Stimulated activated naive B cell treated with anti-CD40 and anti-IgM and Interleukin-4, amounts not matched to agents 10 μg/mL and 1 μg/mL and 100 μg/mL, for 72 hours (primary cell): Measurements from ENCODE around the gene ETNK2.
A peak's percentile ranks its signal among the peaks of the same experiment; 100 is the strongest.

Experiments used
- ATAC-seq, 2 donors: fragments of 150-1000 bp; cut with Tn5 transposase; replicated peaks; 2 replicates each; pipeline ENCODE4 v1.10.0; 2021; ENCODE audit warnings: moderate library complexity in 1 of 2
- DNase-seq: peaks from one replicate; pipeline ENCODE4 v3.0.0; 2021
- H3K27ac Mint-ChIP-seq: one replicate; pipeline ENCODE4 v1.8.0; 2022; ENCODE audit warnings: mild to moderate bottlenecking, mixed read lengths
- H3K27me3 Mint-ChIP-seq, 2 donors: one replicate each; pipeline ENCODE4 v1.8.0; 2022; ENCODE audit warnings: mixed read lengths in 2 of 2
- H3K36me3 Mint-ChIP-seq, 2 donors: one replicate each; pipeline ENCODE4 v1.8.0; 2022; ENCODE audit warnings: mixed read lengths in 2 of 2, mild to moderate bottlenecking in 1 of 2
- H3K4me1 Mint-ChIP-seq, 2 donors: one replicate each; pipeline ENCODE4 v1.8.0; 2022; ENCODE audit warnings: mixed read lengths in 2 of 2, mild to moderate bottlenecking in 1 of 2
- H3K4me3 Mint-ChIP-seq, 2 donors: one replicate each; pipeline ENCODE4 v1.8.0; 2022; ENCODE audit warnings: mild to moderate bottlenecking in 2 of 2, mixed read lengths in 2 of 2, moderate library complexity in 1 of 2
- H3K9me3 Mint-ChIP-seq, 2 donors: one replicate each; pipeline ENCODE4 v1.8.0; 2022; ENCODE audit warnings: mixed read lengths in 2 of 2, mild to moderate bottlenecking in 1 of 2

ETNK2 gene

GRCh38 chr1:204147406-204148383, 4.1 kb downstream of the ETNK2 start:
- Mint-ChIP-seq H3K36me3 (peaks cover 0 to 1% of the 10 kb centered on the region in 2 donors), H3K9me3 (no peaks in the 10 kb centered on the region), H3K27me3 (peaks cover 22 to 39% of the 10 kb centered on the region in 2 donors), H3K4me3 (no peak overlapping the region), H3K4me1 (peaks cover 9 to 24% of the 10 kb centered on the region in 2 donors), H3K27ac (peak overlapping the region; percentile 11)
- ATAC-seq (no peak), DNase-seq (no peak)

- Mint-ChIP-seq H3K27me3 (peaks cover 17 to 32% of the 10 kb centered on the region in 2 donors), H3K36me3 (peaks cover 0 to 1% of the 10 kb centered on the region in 2 donors), H3K4me3 (no peak overlapping the region), H3K27ac (no peak overlapping the region), H3K4me1 (peaks cover 6 to 17% of the 10 kb centered on the region in 2 donors), H3K9me3 (no peaks in the 10 kb centered on the region)
- ATAC-seq (no peak), DNase-seq (no peak)
Measured at GRCh38 chr1:204146965-204147364, 4.9 kb downstream of the ETNK2 start.

- Mint-ChIP-seq H3K36me3 (peaks cover 0 to 1% of the 10 kb centered on the region in 2 donors), H3K27ac (no peak overlapping the region), H3K4me3 (no peak overlapping the region), H3K27me3 (peaks cover 17 to 35% of the 10 kb centered on the region in 2 donors), H3K9me3 (no peaks in the 10 kb centered on the region), H3K4me1 (peaks cover 6 to 17% of the 10 kb centered on the region in 2 donors)
- DNase-seq = no peak
- no peak for ATAC-seq
Measured at GRCh38 chr1:204146309-204146708, 5.5 kb downstream of the ETNK2 start.

DNA sequence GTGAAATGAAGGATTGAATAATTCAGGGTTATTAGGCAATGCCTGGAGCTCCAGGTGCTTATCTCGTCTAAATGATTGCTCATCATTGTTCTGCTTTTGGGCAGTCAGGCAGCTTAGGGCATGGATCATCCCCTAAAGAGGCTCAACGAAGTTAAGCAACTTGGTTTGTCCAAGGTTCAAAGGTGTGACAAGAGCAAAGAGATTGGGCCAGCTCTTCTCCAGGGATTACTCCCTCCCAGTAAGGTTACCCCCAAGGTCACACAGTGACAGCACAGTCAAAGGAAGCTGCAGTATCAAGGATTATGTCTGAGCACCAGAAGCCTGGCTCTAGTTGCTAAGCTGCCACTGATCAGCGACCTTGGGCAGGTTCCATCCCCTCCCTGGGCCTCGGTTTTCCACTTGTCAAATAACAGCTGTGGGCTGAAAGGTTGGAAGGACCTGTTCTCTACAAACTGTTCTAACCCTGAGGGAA, 6.8 kb downstream of the ETNK2 start:
- H3K4me3 Mint-ChIP-seq = no peak overlapping the region
- H3K27me3 Mint-ChIP-seq = peaks cover 11 to 30% of the 10 kb centered on the region in 2 donors
- H3K27ac Mint-ChIP-seq = no peak overlapping the region
- H3K9me3 Mint-ChIP-seq = no peaks in the 10 kb centered on the region
- peaks cover 6 to 12% of the 10 kb centered on the region in 2 donors for H3K4me1 Mint-ChIP-seq
- ATAC-seq = no peak
- DNase-seq = no peak
- peaks cover 1 to 3% of the 10 kb centered on the region in 2 donors for H3K36me3 Mint-ChIP-seq

DNA sequence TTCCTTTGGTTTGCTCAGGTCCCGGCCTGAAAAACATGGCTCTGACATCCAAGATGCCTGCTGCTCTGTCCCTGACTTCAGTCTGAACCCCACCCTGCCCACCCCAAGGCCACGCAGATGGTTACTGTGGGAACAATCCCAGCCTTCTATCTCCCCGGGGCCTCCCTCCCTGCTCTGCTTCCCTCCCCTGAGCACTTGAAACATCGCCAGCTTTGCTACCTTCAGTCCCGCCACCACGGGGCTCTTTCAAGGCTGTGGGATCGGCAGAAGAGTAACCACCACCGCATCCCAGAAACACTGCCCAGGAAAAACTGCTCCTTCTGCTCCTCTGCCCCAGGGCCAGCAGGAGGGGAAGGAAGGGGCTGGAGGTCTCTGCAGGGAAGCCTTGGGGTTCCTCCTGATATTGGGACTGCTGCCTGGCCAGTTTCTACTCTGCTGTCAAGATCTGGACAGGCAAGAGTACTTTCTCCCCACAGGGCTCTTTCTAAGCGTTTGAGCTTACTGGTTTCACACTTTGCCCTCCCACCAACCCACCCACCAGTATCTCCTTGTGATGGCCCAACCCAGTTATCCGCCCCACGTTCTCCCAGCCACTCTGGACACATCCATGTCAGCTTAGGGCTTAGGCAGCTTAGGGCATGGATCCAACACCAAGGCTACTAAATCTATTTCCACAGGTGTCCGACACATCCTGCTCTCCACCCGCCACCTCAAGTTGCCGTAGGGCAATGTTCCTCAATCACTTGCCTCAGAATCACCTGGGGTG, 8.4 kb downstream of the ETNK2 start:
- no peak for DNase-seq
- no peak for ATAC-seq
- no peak overlapping the region for H3K4me3 Mint-ChIP-seq
- H3K4me1 Mint-ChIP-seq = peaks cover under 1 to 8% of the 10 kb centered on the region in 2 donors
- H3K9me3 Mint-ChIP-seq = no peaks in the 10 kb centered on the region
- H3K27ac Mint-ChIP-seq = no peak overlapping the region
- peaks cover 11 to 34% of the 10 kb centered on the region in 2 donors for H3K27me3 Mint-ChIP-seq
- peaks cover 1 to 4% of the 10 kb centered on the region in 2 donors for H3K36me3 Mint-ChIP-seq

DNA sequence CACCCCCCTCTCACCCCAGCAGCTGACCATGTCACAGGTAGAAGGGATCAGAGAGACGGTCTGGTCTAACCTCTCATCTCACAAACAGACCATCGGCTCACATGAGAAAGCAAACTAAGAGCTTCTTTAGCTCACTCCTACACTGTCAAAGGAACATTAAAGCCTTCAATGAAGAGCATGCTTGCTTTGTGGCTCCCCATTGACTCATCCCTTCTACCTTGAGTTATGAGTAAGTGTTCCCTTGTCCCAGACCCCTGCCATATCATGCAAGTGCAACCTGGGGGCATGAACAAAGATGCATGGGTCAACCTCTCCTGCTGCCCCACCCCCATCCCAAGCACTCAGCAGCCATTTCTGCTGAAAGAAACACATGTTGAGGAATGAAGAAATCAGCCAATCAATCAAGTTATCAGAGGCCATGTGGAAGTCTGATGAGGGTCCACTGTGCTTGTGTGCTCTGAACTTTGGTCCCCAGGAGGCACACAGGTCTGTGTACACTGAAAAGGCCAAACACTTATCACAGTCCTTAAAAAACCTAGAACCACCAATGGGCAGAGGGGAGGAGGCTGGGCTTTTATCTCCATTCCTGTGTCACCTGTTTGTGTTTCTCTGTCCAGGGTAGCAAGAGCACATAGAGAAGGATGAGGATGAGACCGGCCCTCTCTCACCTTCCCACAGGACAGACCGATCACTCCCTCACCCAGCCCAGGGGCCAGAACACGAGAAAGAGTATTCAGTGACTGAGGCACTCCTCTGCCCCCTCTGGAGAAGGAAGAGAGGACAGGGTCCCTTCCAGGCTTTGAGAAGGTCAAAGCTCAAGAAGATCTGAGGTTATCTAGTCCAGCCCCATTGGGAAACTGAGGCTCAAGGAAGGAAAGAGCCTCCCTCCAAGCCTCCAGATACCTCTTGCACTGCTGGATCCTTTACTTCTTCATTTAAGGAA, 9.5 kb downstream of the ETNK2 start:
- Mint-ChIP-seq H3K4me3 (no peak overlapping the region), H3K36me3 (peaks cover 1 to 4% of the 10 kb centered on the region in 2 donors), H3K27me3 (peaks cover 12 to 38% of the 10 kb centered on the region in 2 donors), H3K4me1 (no peaks in the 10 kb centered on the region), H3K9me3 (no peaks in the 10 kb centered on the region), H3K27ac (no peak overlapping the region)
- DNase-seq (no peak), ATAC-seq (no peak)

- peaks cover 1 to 4% of the 10 kb centered on the region in 2 donors for H3K36me3 Mint-ChIP-seq
- no peaks in the 10 kb centered on the region for H3K4me1 Mint-ChIP-seq
- DNase-seq (no peak), ATAC-seq (no peak)
- H3K27me3 Mint-ChIP-seq = peaks cover 15 to 28% of the 10 kb centered on the region in 2 donors
- H3K4me3 Mint-ChIP-seq = no peak overlapping the region
- no peak overlapping the region for H3K27ac Mint-ChIP-seq
- H3K9me3 Mint-ChIP-seq = no peaks in the 10 kb centered on the region
Measured at GRCh38 chr1:204141131-204141530, 10.7 kb downstream of the ETNK2 start.

DNA sequence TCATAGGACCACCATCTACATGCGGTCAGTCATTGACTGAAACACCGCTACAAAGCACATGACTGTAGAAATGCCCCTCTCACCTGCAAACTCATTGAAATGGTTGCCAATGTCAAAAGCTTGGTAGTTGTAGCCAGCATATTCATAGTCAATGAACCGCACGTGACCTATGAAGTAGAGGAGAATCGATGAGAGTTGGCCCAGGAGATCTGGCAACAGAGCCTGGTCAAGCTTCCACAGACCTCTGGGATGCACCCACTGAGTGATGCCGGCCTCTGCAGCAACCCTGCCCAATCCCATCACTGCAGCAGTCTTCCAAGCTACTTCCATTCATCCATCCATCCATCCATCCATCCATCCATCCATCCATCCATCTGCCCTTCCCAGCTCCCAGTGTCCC, 11.9 kb downstream of the ETNK2 start:
- no peak overlapping the region for H3K4me3 Mint-ChIP-seq
- no peaks in the 10 kb centered on the region for H3K9me3 Mint-ChIP-seq
- no peak overlapping the region for H3K27ac Mint-ChIP-seq
- peaks cover 1 to 4% of the 10 kb centered on the region in 2 donors for H3K36me3 Mint-ChIP-seq
- peaks cover 15 to 36% of the 10 kb centered on the region in 2 donors for H3K27me3 Mint-ChIP-seq
- DNase-seq = no peak
- H3K4me1 Mint-ChIP-seq = no peaks in the 10 kb centered on the region
- ATAC-seq = no peak

GRCh38 chr1:204139088-204139487, 12.8 kb downstream of the ETNK2 start:
- ATAC-seq (no peak), DNase-seq (no peak)
- H3K4me1 Mint-ChIP-seq = peaks cover 5% of the 10 kb centered on the region in 2 donors
- no peak overlapping the region for H3K4me3 Mint-ChIP-seq
- H3K27me3 Mint-ChIP-seq = peaks cover 18 to 36% of the 10 kb centered on the region in 2 donors
- no peaks in the 10 kb centered on the region for H3K9me3 Mint-ChIP-seq
- no peak overlapping the region for H3K27ac Mint-ChIP-seq
- H3K36me3 Mint-ChIP-seq = peaks cover 0 to 4% of the 10 kb centered on the region in 2 donors

DNA sequence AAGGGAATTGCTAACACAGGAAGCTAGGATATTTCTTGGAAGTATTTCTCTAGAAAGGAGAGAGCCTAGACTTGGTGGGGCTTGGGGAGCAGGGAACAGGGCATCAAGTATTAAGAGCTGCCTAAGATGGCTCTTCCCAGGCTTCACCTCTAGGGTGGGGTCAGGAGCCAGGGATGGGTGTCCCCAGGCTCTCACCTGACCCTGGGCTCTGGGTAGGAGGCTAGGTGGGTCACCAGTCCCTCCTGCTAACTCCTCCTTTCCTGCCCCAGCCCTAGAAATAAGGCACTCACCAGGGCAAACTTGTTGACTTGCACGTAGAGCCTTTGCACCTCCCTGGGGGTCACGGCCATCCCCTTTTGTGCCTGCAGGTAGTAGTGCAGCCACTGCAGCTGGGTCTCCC, 15.0 kb downstream of the ETNK2 start:
- Mint-ChIP-seq H3K4me1 (peaks cover 7 to 10% of the 10 kb centered on the region in 2 donors), H3K36me3 (peaks cover 0 to 4% of the 10 kb centered on the region in 2 donors), H3K27ac (no peak overlapping the region), H3K27me3 (peaks cover 19 to 36% of the 10 kb centered on the region in 2 donors), H3K9me3 (no peaks in the 10 kb centered on the region), H3K4me3 (no peak overlapping the region)
- ATAC-seq (no peak), DNase-seq (no peak)

GRCh38 chr1:204134103-204134502, 17.7 kb downstream of the ETNK2 start:
- H3K4me3 Mint-ChIP-seq = no peak overlapping the region
- peaks cover 9 to 15% of the 10 kb centered on the region in 2 donors for H3K4me1 Mint-ChIP-seq
- DNase-seq = peak; percentile 51

GRCh38 chr1:204132718-204133117, 19.1 kb downstream of the ETNK2 start:
- ATAC-seq (no peak), DNase-seq (no peak)
- peaks cover 19 to 32% of the 10 kb centered on the region in 2 donors for H3K27me3 Mint-ChIP-seq
- H3K4me1 Mint-ChIP-seq = peaks cover 12 to 21% of the 10 kb centered on the region in 2 donors
- H3K4me3 Mint-ChIP-seq = no peak overlapping the region
- H3K9me3 Mint-ChIP-seq = no peaks in the 10 kb centered on the region
- no peaks in the 10 kb centered on the region for H3K36me3 Mint-ChIP-seq
- H3K27ac Mint-ChIP-seq = no peak overlapping the region

More at GRCh38 chr1:204134103-204134502, 17.7 kb downstream of the ETNK2 start:
- Mint-ChIP-seq H3K27me3 (peaks cover 19 to 36% of the 10 kb centered on the region in 2 donors), H3K36me3 (no peaks in the 10 kb centered on the region), H3K9me3 (no peaks in the 10 kb centered on the region), H3K27ac (peak overlapping the region; percentile 25)
- ATAC-seq = peak; percentile 77 to 95

DNA sequence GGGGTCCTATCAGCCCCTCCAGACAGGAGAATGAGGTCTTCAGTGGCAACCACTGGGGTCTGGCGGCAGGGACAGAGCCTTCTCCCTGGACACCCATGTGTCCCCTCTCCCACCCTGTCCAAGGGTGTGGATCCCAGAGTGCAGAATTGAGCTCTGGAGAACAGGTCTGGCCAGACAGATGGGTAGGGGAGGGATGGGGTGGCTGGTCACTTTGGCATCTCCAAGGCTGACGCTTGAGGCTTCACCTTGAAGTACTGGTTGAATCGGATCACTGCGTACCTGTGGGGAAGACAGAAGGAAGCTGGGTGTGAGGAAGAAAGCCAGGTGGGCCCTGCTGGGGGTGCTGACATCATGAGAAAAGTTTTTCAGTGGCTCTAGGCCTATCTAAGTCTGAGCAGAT, 19.9 kb downstream of the ETNK2 start:
- no peak for DNase-seq
- Mint-ChIP-seq H3K36me3 (no peaks in the 10 kb centered on the region), H3K4me1 (peaks cover 13 to 21% of the 10 kb centered on the region in 2 donors), H3K4me3 (no peak overlapping the region), H3K27me3 (peaks cover 15 to 32% of the 10 kb centered on the region in 2 donors), H3K9me3 (no peaks in the 10 kb centered on the region), H3K27ac (no peak overlapping the region)
- ATAC-seq = no peak
